Measurements from ENCODE around the gene C4BPB. TPM values are rescaled to one million over a fixed set of nuclear protein-coding genes. Genes with fewer than 3 reads are reported as not detected.

Gene C4BPB
- total and polyA plus RNA-seq, 2 donors (not counting 3 experiments of a cell fraction or from before 2014, with no cell fraction given) = not detected

GRCh38 chr1:207078578-207079132 is 10.0 kb upstream of the C4BPB start:
- no peaks in the 10 kb centered on the region for H3K9me1 ChIP-seq (replicated peaks; ENCODE audit: control insufficient read depth, extremely low read depth, insufficient read depth, low read length)
- H4K20me1 ChIP-seq (replicated peaks; ENCODE audit: control insufficient read depth, extremely low read depth, insufficient read depth, low read length) = no peaks in the 10 kb centered on the region
- FAIRE-seq (no peak), DNase-seq (ENCODE audit: low read depth, low spot score) (no peak)
- no peaks in the 10 kb centered on the region for H3K4me1 ChIP-seq (ENCODE audit: control insufficient read depth, extremely low read depth, insufficient read depth, low read length)
- no peaks in the 10 kb centered on the region for H3K9me3 ChIP-seq (replicated peaks; ENCODE audit: control insufficient read depth, insufficient read depth, low read length)
- POLR2A ChIA-PET = no interaction called here
- H3K9ac ChIP-seq (replicated peaks; ENCODE audit: extremely low read depth, insufficient read depth, low read length) = no peak overlapping the region
- no TSS peak for BruUV-seq (replicated peaks)
- peaks cover 2 to 5% of the 10 kb centered on the region in 2 experiments for H3K27me3 ChIP-seq (ENCODE audit: control insufficient read depth in 2 of 2, insufficient read depth in 2 of 2, low read length in 2 of 2)
- no peak overlapping the region for H3K4me3 ChIP-seq (replicated peaks in 1 of 3; ENCODE audit: insufficient read depth in 1 of 3, low read depth in 1 of 3, low read length in 3 of 3)
- intact Hi-C loops (cut with micrococcal nuclease) = loop anchor here (1.0 kb wide), 1 partner anchor 421 kb away; no protein-coding TSS in a partner anchor
- H3K79me2 ChIP-seq (ENCODE audit: control insufficient read depth, insufficient read depth, low read length) = no peaks in the 10 kb centered on the region
- no peak overlapping the region for H3K27ac ChIP-seq (ENCODE audit: insufficient read depth, low read depth, low read length)
- H3K4me2 ChIP-seq (ENCODE audit: insufficient read depth, low read length) = no peak overlapping the region
- TF ChIP-seq JUN (IDR thresholded peaks at IDR 0.05; ENCODE audit: borderline replicate concordance, insufficient read depth, insufficient read length, low read depth) (no peak), EZH2 (IDR thresholded peaks at IDR 0.05; ENCODE audit: borderline replicate concordance, low read depth, low read length, severe bottlenecking) (no peak), CTCF (IDR thresholded peaks at IDR 0.05; ENCODE audit: extremely low read depth in 1 of 2, insufficient read depth in 1 of 2, low read depth in 1 of 2, low read length in 2 of 2) (no peak), FOS (IDR thresholded peaks at IDR 0.05; ENCODE audit: borderline replicate concordance, insufficient read depth, low read length) (no peak), POLR2AphosphoS5 (IDR thresholded peaks at IDR 0.05; ENCODE audit: insufficient read depth, low read depth, low read length) (no peak), POLR2A (IDR thresholded peaks at IDR 0.05; ENCODE audit: low read depth, low read length) (no peak), MYC (IDR thresholded peaks at IDR 0.05; ENCODE audit: low read depth, low read length) (no peak), GATA2 (IDR thresholded peaks at IDR 0.05; ENCODE audit: insufficient read depth, insufficient read length, low read depth, low read length) (no peak)
- TF ChIP-seq, protein P1, sequence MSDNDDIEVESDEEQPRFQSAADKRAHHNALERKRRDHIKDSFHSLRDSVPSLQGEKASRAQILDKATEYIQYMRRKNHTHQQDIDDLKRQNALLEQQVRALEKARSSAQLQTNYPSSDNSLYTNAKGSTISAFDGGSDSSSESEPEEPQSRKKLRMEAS (IDR thresholded peaks at IDR 0.05; ENCODE audit: insufficient read depth, insufficient read length) = no peak
- CTCF ChIA-PET = interaction anchor here (1.0 to 1.5 kb wide), 3 partner anchors 10 to 144 kb away, joined by 3 to 5 read pairs (median 3); no protein-coding TSS in a partner anchor
- no peaks in the 10 kb centered on the region for H3K36me3 ChIP-seq (ENCODE audit: control insufficient read depth in 2 of 2, extremely low read depth in 1 of 2, insufficient read depth in 2 of 2, low read length in 2 of 2)
- dilution Hi-C loops (cut with MboI; ENCODE audit: extremely low pct_ligation_motif_present, low sequenced_read_pairs) = no loop called here
- H2AFZ ChIP-seq (ENCODE audit: low read depth, low read length) = no peak overlapping the region
